GM18867 (cell line): ENCODE measurements around the gene TNK1.

Experiments
- ATAC-seq: cut with Tn5 transposase; IDR thresholded peaks from one replicate; pipeline ENCODE4 v1.9.1; 2021; ENCODE audit warnings: mild to moderate bottlenecking, moderate library complexity; ENCODE audit not compliant: unreplicated experiment

The TNK1 gene

DNA sequence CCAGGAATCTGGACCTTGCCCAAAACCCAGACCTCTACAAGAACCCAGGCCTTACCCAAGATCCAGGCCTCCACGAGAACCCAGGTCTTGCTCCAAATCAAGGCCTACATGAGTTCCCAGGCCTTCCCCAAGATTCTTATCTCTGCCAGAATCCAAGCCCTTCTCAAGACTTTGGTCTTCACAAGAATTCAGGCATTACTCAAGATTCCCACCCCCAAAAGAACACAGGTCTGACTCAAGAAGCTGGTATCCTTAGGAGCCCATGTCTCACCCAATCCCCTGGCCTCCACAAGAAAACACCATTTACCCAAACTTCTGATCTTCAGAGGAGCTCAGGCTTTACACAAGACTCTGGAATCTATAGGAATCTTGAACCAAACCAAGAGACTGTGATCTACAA is 50.3 kb downstream of the TNK1 start:
- no peak for ATAC-seq

- no peak for ATAC-seq
Observed at GRCh38 chr17:7432296-7432695, 51.4 kb downstream of the TNK1 start.

DNA sequence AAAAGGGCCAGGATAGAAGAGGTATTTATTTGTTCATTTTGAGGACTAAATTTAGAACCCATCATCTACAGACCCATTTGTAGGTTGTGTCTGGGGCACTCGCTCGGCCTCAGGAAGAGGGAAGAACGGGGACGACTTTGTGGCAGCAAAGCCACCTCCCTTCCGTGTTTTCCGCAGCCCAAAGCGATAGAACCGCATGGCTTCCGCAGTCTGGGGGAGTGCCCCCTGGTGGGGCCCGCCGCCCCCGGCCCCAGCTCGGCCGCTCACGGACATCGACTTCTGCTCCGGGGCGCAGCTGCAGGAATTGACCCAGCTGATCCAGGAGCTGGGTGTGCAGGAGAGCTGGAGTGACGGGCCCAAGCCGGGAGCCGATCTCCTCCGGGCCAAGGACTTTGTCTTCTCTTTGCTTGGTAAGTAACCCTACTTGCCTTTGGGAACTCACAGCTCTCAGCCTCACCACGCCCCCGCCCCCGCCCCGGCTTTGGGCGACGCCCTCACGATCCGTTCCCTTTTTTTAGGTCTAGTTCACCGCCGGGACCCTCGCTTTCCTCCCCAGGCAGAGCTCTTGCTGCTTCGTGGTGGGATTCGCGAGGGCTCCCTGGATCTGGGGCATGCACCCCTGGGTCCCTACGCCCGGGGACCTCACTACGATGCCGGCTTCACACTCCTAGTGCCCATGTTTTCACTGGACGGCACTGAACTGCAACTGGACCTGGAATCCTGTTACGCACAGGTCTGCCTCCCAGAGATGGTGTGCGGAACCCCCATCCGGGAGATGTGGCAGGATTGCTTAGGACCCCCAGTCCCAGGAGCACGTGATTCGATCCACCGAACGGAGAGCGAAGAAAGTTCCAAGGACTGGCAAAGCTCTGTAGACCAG is 55.0 kb downstream of the TNK1 start:
- peak; percentile 23 for ATAC-seq

GRCh38 chr17:7436556-7437368 is 55.9 kb downstream of the TNK1 start:
- ATAC-seq = no peak

GRCh38 chr17:7437369-7437863 is 56.5 kb downstream of the TNK1 start:
- no peak for ATAC-seq

GRCh38 chr17:7437950-7438614 is 57.2 kb downstream of the TNK1 start:
- ATAC-seq = no peak

GRCh38 chr17:7438656-7439460 is 58.0 kb downstream of the TNK1 start:
- ATAC-seq = no peak
